GM18499 (cell line): ENCODE results near the gene MLLT10.
"Not testable (repeated sequence)": the region's sequence is repeated elsewhere in the genome, so short reads cannot be mapped to it uniquely, and the experiment has no call there.

Experiments
- ATAC-seq: cut with Tn5 transposase; IDR thresholded peaks from one replicate; pipeline ENCODE4 v1.9.1; 2021; ENCODE audit warnings: moderate number of reproducible peaks; ENCODE audit not compliant: insufficient read depth, unreplicated experiment

MLLT10 gene

DNA sequence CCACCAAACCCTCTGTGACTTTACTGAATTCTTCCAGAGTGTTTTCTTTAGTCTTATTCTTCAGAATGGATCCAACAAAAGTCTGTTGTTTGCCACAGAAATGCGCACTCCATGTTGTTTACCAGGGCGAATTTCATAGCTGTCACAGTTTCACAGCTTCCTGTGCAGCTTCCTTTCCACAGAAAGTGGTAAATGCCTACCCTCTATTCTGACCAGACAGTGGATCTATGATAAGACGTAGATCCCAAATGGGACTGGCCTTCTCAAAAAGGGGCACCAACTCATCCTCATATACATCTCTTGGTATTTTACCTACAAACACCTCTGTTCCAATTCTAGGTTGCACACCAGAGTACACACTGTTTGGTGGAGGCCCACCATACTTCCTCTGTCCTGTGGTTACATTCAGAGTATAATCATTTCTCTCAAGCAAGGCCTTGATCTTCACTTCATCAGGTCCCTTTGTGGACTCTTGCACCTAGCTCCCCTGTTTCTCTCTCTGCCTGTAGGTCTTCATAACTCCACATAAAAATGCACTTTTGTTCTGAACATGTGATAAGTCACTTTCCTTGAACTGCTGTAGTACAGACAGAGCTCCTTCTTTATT lies 91.7 kb downstream of the MLLT10 start:
- ATAC-seq = no peak

GRCh38 chr10:21626457-21627161 lies 92.6 kb downstream of the MLLT10 start:
- ATAC-seq = no peak

DNA sequence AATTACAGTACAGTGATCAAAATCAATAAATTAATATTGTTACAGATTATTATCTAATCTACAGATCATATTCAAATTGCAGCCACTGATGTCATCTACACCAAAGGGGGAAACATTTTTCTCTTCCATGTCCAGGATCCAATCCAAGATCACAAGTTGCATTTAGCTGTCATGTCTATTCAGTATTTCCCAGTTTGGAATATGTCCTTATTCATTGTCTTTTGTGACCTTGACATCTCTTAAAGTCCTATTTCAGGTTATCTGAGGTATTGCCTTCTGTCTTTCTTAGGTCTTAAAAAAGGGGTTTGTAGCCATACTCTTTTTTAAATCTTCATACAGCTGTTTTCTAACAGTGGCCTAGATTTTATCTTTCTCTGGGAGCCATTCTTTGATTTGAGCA lies 93.3 kb downstream of the MLLT10 start:
- no peak for ATAC-seq

DNA sequence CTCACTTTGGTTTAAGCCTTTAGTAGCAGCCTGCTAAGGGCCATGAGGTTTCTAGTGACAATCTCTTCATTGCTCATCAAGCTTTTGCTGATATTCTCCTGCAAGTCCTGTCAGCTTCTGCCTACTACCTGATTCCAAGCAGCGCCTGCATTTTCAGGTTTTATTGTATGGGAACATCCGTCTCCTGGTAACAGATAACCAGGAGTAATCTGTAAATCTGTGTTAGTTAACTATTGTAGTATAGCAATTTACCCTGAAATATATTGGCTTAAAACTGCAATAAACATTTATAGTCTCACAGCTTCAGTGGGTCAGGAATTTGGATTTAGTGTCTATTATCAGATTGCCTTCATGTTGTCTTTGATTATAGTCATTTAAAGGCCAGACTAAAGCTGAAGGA lies 94.0 kb downstream of the MLLT10 start:
- no peak for ATAC-seq

- ATAC-seq = not testable (repeated sequence)
Observed at GRCh38 chr10:21628645-21629044, 94.6 kb downstream of the MLLT10 start.

- ATAC-seq = no peak
Observed at GRCh38 chr10:21634599-21635365, 100.8 kb downstream of the MLLT10 start.

DNA sequence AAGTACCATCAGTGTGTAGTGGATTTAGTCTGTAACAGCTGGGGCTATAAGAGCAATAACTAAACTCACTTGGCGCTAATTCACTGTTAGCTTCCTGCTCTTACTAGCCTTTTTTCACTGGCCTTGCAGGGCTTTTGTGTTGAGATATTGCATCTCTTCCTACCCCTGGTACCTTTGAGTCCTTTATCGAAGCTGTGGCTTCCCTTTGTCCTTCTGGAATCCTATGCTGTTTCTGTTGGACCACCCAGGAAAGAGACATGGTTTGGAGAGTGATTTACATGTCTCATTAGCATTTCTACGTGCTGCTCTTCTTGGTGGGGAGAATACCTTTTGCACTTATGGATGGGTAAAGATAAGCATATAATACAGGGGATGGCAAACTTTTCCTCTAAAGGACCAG lies 103.8 kb downstream of the MLLT10 start:
- no peak for ATAC-seq

DNA sequence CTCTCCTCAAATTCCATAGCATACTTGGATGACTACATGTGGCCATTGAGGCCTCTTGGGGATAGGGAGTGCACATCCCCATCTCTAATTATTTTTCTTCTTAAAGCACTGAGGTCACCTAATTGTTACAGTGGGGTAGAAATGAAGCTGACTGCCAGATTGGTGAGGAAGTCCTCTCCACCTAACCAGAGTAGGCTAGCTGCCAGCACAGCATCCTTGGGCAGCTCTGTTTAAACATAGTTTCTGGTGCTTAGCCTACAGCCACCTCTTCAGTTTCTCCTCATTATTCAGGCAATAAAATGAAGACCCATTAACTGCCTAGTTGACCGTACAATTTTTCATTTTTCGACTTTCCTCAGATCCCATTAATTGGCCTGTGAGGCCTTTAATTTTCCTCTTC lies 104.6 kb downstream of the MLLT10 start:
- no peak for ATAC-seq

GRCh38 chr10:21648040-21648439 lies 114.0 kb downstream of the MLLT10 start:
- no peak for ATAC-seq

DNA sequence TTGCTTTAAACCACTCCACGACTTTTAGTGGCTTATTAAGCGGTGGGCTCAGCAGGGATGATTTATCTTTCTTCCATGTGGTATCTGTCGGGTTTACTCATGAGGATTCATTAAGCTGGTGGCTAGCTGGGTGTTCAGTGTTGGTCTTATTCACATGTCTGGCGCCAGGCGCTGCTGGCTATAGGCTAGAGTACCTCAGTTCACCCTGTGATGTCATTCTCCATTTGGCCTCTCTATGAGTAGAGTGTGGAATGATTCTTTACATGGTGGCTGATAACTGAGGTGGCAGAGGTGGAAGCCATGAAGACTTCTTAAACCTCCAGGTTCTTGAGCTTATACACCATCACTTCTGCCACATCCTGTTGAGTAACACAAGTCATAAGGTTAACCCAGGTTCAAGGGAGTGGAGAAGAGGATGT lies 115.4 kb downstream of the MLLT10 start:
- ATAC-seq = no peak

DNA sequence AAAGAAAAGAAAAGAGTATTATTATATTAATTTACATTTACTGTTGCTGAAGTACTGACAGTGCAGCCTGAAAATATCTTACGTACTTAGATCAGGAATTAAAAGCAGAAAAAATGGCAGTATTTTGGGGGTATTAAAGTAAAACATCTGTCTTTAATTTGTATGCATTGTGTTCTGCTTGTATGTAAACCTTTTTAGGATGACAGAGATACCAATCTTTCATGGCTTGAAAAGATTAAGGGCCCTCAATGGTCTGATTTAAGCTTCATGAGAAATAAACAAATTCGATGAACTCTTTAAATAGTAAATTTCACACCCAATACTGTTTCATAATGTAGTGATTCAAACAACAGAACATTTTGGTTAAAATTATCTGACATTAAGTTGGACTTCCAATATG lies 116.3 kb downstream of the MLLT10 start:
- ATAC-seq = no peak

- no peak for ATAC-seq
Observed at GRCh38 chr10:21655236-21655635, 121.2 kb downstream of the MLLT10 start.

DNA sequence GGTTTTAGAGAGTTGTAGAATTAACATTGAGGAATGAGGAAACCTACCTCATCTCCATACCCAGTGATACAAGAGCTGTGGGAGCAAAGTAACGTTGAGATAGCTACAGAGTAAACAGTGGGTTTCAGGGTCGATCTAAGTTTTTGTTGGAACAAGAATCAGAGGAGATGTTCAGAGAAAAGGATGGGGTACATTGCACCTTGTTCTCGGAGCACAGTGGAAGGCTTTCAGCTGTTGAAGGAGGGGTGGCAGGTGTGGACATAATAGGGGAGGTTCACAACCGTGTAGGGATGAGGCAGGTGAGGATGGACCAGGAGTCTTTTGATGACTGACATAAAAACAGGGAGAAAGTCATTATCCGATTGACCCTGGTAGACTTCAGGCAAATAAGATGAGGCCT lies 121.7 kb downstream of the MLLT10 start:
- no peak for ATAC-seq

GRCh38 chr10:21661087-21661486 lies 127.1 kb downstream of the MLLT10 start:
- no peak for ATAC-seq

GRCh38 chr10:21661935-21662334 lies 127.9 kb downstream of the MLLT10 start:
- no peak for ATAC-seq

GRCh38 chr10:21662635-21663034 lies 128.6 kb downstream of the MLLT10 start:
- no peak for ATAC-seq

GRCh38 chr10:21668831-21669230 lies 134.8 kb downstream of the MLLT10 start:
- no peak for ATAC-seq

- no peak for ATAC-seq
Observed at GRCh38 chr10:21670391-21670790, 136.4 kb downstream of the MLLT10 start.

DNA sequence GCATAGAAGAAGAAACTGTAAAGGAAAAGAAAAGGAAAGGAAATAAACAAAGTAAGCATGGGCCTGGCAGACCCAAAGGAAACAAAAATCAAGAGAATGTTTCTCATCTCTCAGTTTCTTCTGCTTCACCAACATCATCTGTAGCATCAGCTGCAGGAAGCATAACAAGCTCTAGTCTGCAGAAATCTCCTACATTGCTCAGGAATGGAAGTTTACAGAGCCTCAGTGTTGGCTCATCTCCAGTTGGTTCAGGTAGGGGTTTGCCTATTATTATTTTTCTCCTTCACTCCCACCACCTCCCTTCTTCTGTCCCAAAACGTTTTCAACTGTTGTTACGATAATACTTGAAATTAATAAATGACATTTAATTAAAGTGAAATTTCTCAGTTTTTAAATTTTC lies 139.6 kb downstream of the MLLT10 start:
- ATAC-seq = no peak

DNA sequence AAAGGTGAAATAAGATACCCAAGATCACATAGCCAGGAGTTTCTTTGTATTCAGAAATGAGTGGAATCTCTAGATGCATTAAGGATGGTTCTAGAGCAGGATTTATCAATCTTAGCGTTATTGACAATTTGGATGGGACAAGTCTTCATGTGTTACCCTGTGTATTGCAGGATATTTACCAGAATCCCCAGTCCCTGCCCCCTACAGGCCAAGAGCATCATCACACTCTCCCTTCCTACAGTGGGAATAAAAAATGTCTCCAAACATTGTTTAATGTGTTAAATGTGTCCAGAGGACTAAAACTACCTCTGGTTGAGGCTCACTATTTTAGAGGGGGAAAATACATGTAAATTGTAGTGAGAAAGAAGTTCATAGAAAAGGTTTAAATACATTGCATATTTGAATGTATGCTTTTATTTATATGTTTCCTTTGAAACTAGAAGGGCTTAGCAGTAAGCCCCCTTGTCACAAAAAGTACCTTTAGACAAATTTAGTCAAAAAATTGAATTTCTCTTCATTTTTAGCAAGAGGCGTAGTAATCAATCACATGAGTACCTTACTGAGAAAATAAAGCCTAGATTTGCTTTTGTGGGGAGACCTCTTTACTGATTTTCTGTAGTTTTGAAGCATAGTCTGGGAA lies 141.2 kb downstream of the MLLT10 start:
- no peak for ATAC-seq

- no peak for ATAC-seq
Observed at GRCh38 chr10:21677551-21677950, 143.5 kb downstream of the MLLT10 start.
